Adrenal gland (tissue), 5 donors: ENCODE data around the gene ACTG1.

Experiments
- POLR2A ChIP-seq, 2 donors: fragments of 450-650 bp; IDR thresholded peaks; one replicate each; pipeline ENCODE4 v1.6.1; 2017; ENCODE audit warnings: antibody characterized with exemption in 2 of 2, mild to moderate bottlenecking in 2 of 2, moderate library complexity in 1 of 2
- TF ChIP-seq, protein P1 (sequence below), 6 experiments: fragments of 450-650 bp in 4 of 6; fragments of 200-600 bp in 2 of 6; sonication (generic) in 1 of 6; IDR thresholded peaks; 1 replicate in 5 of 6; 2 replicates in 1 of 6; pipeline versions ENCODE4 v1.5.1 to v1.8.0; 2016 to 2021; ENCODE audit warnings: antibody characterized with exemption in 6 of 6, mild to moderate bottlenecking in 2 of 6, moderate library complexity in 1 of 6
- donor health status: DM: no; HTN: no; CAD: no.

DNA sequence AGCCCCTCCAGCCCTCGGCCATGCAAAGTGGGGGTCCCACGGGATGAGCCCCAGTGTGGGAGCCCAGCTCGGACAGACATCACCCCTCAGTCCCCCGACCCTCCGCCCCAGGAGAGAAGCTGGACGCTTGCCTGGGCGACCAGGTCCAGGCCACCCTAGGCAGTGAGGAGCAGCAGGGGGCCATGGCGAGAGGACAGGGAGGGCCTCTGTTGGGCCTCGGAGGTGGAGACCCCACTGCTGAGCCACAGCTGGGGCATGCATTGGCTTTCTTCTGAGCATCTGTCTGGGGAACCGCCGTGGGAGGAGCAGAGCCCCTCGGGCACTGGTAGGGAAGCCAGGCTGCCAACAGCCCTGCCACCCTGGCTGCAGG lies 13.0 kb downstream of the ACTG1 start:
- TF ChIP-seq, protein P1, sequence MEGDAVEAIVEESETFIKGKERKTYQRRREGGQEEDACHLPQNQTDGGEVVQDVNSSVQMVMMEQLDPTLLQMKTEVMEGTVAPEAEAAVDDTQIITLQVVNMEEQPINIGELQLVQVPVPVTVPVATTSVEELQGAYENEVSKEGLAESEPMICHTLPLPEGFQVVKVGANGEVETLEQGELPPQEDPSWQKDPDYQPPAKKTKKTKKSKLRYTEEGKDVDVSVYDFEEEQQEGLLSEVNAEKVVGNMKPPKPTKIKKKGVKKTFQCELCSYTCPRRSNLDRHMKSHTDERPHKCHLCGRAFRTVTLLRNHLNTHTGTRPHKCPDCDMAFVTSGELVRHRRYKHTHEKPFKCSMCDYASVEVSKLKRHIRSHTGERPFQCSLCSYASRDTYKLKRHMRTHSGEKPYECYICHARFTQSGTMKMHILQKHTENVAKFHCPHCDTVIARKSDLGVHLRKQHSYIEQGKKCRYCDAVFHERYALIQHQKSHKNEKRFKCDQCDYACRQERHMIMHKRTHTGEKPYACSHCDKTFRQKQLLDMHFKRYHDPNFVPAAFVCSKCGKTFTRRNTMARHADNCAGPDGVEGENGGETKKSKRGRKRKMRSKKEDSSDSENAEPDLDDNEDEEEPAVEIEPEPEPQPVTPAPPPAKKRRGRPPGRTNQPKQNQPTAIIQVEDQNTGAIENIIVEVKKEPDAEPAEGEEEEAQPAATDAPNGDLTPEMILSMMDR (IDR thresholded peaks at IDR 0.05): no peak
- no peak for TF ChIP-seq POLR2A (IDR thresholded peaks at IDR 0.05)
